Heart left ventricle (tissue), 16 donors: Measurements from ENCODE around the gene BTG4. TPM values are rescaled to one million over a fixed set of nuclear protein-coding genes. Genes with fewer than 3 reads are reported as not detected.
A peak's percentile ranks its signal among the peaks of the same experiment; 100 is the strongest.

Source experiments
- ATAC-seq, 4 donors: fragments of 200-7000 bp; cut with Tn5 transposase; one replicate each; pipeline ENCODE4 v1.9.1; 2020 to 2022; ENCODE audit warnings: moderate library complexity in 4 of 4, mild to moderate bottlenecking in 3 of 4, moderate number of reproducible peaks in 1 of 4
- DNase-seq, 5 donors: peaks; one replicate each; pipeline ENCODE4 v3.0.0-alpha.2; 2020
- H3K27ac ChIP-seq, 12 donors: fragments of 200-600 bp; sonication (generic) in 4 of 12; one replicate each; pipeline versions ENCODE4 v1.5.0 to v1.8.0; 2016 to 2022; ENCODE audit warnings: mild to moderate bottlenecking in 2 of 12
- H3K27me3 ChIP-seq, 9 donors: fragments of 200-600 bp; sonication (generic) in 2 of 9; one replicate each; pipeline versions ENCODE4 v1.5.1 to v1.8.0; 2016 to 2022; ENCODE audit warnings: mild to moderate bottlenecking in 3 of 9
- H3K36me3 ChIP-seq, 9 donors: fragments of 200-600 bp; sonication (generic) in 2 of 9; one replicate each; pipeline versions ENCODE4 v1.5.0 to v1.8.0; 2018 to 2022; ENCODE audit warnings: mild to moderate bottlenecking in 2 of 9
- H3K4me1 ChIP-seq, 12 donors: fragments of 200-600 bp; sonication (generic) in 4 of 12; one replicate each; pipeline versions ENCODE4 v1.5.0 to v1.8.0; 2016 to 2022; ENCODE audit warnings: mild to moderate bottlenecking in 3 of 12
- H3K4me3 ChIP-seq, 12 donors: fragments of 200-600 bp; sonication (generic) in 4 of 12; one replicate each; pipeline versions ENCODE4 v1.5.0 to v1.8.0; 2017 to 2022; ENCODE audit warnings: mild to moderate bottlenecking in 9 of 12, moderate library complexity in 4 of 12
- H3K9me3 ChIP-seq, 12 donors: fragments of 200-600 bp; sonication (generic) in 4 of 12; one replicate each; pipeline versions ENCODE4 v1.5.0 to v1.8.0; 2016 to 2022; ENCODE audit warnings: mild to moderate bottlenecking in 1 of 12
- CTCF ChIP-seq, 12 donors: fragments of 200-600 bp; sonication (generic) in 4 of 12; IDR thresholded peaks; one replicate each; pipeline versions ENCODE4 v1.5.0 to v1.8.0; 2018 to 2022; ENCODE audit warnings: antibody characterized with exemption in 12 of 12, mild to moderate bottlenecking in 5 of 12
- POLR2A ChIP-seq, 2 donors: fragments of 450-650 bp; IDR thresholded peaks; one replicate each; pipeline ENCODE4 v1.6.1; 2017; ENCODE audit warnings: antibody characterized with exemption in 2 of 2, mild to moderate bottlenecking in 2 of 2, moderate library complexity in 2 of 2
- WGBS, 4 donors: extraction: QIAGEN DNeasy Blood & Tissue Kit in 2 of 4; methylation state at CpG; one replicate each; pipeline versions ENCODE4 v1.1.5 to v1.1.7; 2013 to 2018; 5-methylcytosine and 5-hydroxymethylcytosine counted together
- intact Hi-C, 10 donors: fragments of 100-400 bp; cut with DNase I; formaldehyde crosslinking; loops; one replicate each; pipeline versions ENCODE4 v1.11.1 to v1.14.2; 2022
- microRNA counts, 2 donors: library from miRNA; unstranded; fragments of <30 nt; microRNA quantifications; one replicate each; lab custom pipeline; 2016
- microRNA-seq, 4 donors: library from miRNA; unstranded; fragments of <30 nt; microRNA quantifications; one replicate each; pipeline versions ENCODE4 to v1.2.0, GENCODE V29; 2017 to 2020
- polyA plus RNA-seq, 2 donors: library from polyadenylated mRNA; stranded (reverse); fragments of 200-250 nt; gene quantifications; one replicate each; pipeline ENCODE4 v1.2.3, GENCODE V29; 2013
- total RNA-seq, 9 donors: library from RNA; depleted of rRNA in 2 of 9; stranded (reverse); fragments of >200 nt in 2 of 9; fragmentation: NEBNext Ultra II Directional in 3 of 9; extraction: Animal tissue kit (Norgen Biotek cat#: 25700) in 3 of 9; gene quantifications; one replicate each; pipeline versions ENCODE4 v1.1.0 to v1.2.4, GENCODE V29; 2016 to 2023
- donor health status: ischemic (EF 13 %, LVEDD 7.1; RV severe dilation, severe dysfunction).
- donor health status: healthy with polysubstance abuse.
- donor health status: DM: no; HTN: yes; CAD: no.
- donor health status: DM: no; HTN: no; CAD: no.
- donor health status: ischemic (EF 25% LVEDD 6.9; RV normal size, moderate dysfunction).
- donor health status: ischemic (EF 25% LVEDD 5.7; RV mildly dilated, moderate dysfunction).
- donor health status: healthy.
- donor health status: DM: yes; HTN: yes; CAD: no.
- donor health status: ischemic (EF 35%, LVEDD 5.7; RV mildly dilated, moderate dysfunction).
- donor health status: nonischemic (EF 11% LVEDD 7.7; RV severe dilation, severe dysfunction).
- donor health status: DM: yes; HTN: yes; CAD: no.
- donor health status: PGD.
- donor health status: ischemic (EF 29% LVEDD 5.4; RV normal size, mild dysfunction).
- donor health status: nonischemic (EF 23%, LVEDD 6.1; RV moderate dilation, normal function).

BTG4 gene
- total and polyA plus RNA-seq, 11 donors, result not detected

GRCh38 chr11:111446404-111447111 is 65.6 kb downstream of the BTG4 start:
- DNase-seq, result peak in 4 of 5 donors; percentile 80 to 86 (median 84)
- Histone ChIP-seq H3K4me1 (peaks cover 0 to 20% (median 8%) of the 10 kb centered on the region in 12 donors), H3K27me3 (peaks cover 0 to 8% (median 0%) of the 10 kb centered on the region in 9 donors), H3K27ac (peak overlapping the region in 2 of 12 donors; percentile 32 to 50), H3K4me3 (no peak overlapping the region), H3K36me3 (no peaks in the 10 kb centered on the region), H3K9me3 (no peaks in the 10 kb centered on the region)
- TF ChIP-seq POLR2A (IDR thresholded peaks at IDR 0.05), result no peak
- peak; percentile 64 to 82 (median 74) for TF ChIP-seq CTCF (IDR thresholded peaks at IDR 0.05)
- intact Hi-C loops, result loop anchor here (1.0 to 10.0 kb wide), 6 partner anchors 149 to 1252 kb away; partner anchors contain the start of gene POU2AF3 (in 1 of the 10)
- ATAC-seq, result peak; percentile 94 to 97 (median 95)
- 39 to 45% (median 43%) methylated on average over 5 of the region's 5 CpGs for WGBS, 4 donors

- 54 to 70% (median 66%) methylated on average over 2 of the region's 2 CpGs for WGBS, 4 donors
- Histone ChIP-seq H3K27ac (peak overlapping the region in 5 of 12 donors; percentile 30 to 55 (median 48)), H3K9me3 (no peaks in the 10 kb centered on the region), H3K4me3 (no peak overlapping the region), H3K36me3 (no peaks in the 10 kb centered on the region), H3K4me1 (peaks cover 0 to 20% (median 8%) of the 10 kb centered on the region in 12 donors), H3K27me3 (peaks cover 0 to 5% (median 0%) of the 10 kb centered on the region in 9 donors)
- no peak for DNase-seq
- TF ChIP-seq POLR2A (IDR thresholded peaks at IDR 0.05), result no peak
- no peak for TF ChIP-seq CTCF (IDR thresholded peaks at IDR 0.05)
- ATAC-seq, result peak in 2 of 4 donors; percentile 8 to 45
- intact Hi-C loops, result loop anchor here in 2 of 10 donors (5.0 to 10.0 kb wide), 2 partner anchors 148 to 1251 kb away; partner anchors contain the start of gene POU2AF3 (in 1 of the 2)
These were observed 66.6 kb downstream of the BTG4 start for GRCh38 chr11:111445586-111445985.

MicroRNA genes within 50 kb of the gene (microRNA counts, 767-probe panel; counts per million panel counts)
- microRNA hsa-miR-34b-3p (lab: Ali Mortazavi, UCI), result 0 to 71.6 counts per million in 2 donors
- microRNA hsa-miR-34c-3p (lab: Ali Mortazavi, UCI), result 1,646 to 1,984 counts per million in 2 donors
- microRNA hsa-miR-34c-5p (lab: Ali Mortazavi, UCI), result 71.6 to 573 counts per million in 2 donors

Small RNA genes lying within 50 kb of the gene (microRNA-seq; reads per million reads assigned to microRNA genes)
- gene MIR34B (0 to 1.2 (median 0.64) reads per million in 4 donors), gene MIR34C (2.3 to 22.4 (median 10.1) reads per million in 4 donors)

Other genes with a start within 250 kb of the BTG4 start
- gene POU2AF3, start 213.8 kb downstream of the BTG4 start, total RNA-seq, result 1 to 10 TPM in 1 of 9 donors, under 1 TPM in 3, not detected in 5; 0.38 to 2.1 (median 0.69) TPM
- gene POU2AF3, start 213.8 kb downstream of the BTG4 start, polyA plus RNA-seq, result under 1 TPM; 0.15 to 0.57 TPM
- gene POU2AF1, start 133.1 kb downstream of the BTG4 start, total RNA-seq, result 1 to 10 TPM in 1 of 9 donors, under 1 TPM in 2, not detected in 6; 0.20 to 1.3 (median 0.28) TPM
- gene POU2AF1, start 133.1 kb downstream of the BTG4 start, polyA plus RNA-seq, result under 1 TPM in 1 of 2 donors, not detected in 1; 0.07 TPM
- gene HOATZ, start 2.4 kb upstream of the BTG4 start, total RNA-seq, result not detected
- not detected for gene HOATZ, start 2.4 kb upstream of the BTG4 start, polyA plus RNA-seq
- 1 to 10 TPM; 2.1 to 6.9 (median 2.8) TPM for gene LAYN, start 28.3 kb upstream of the BTG4 start, total RNA-seq
- 1 to 10 TPM; 1.2 to 4.4 TPM for gene LAYN, start 28.3 kb upstream of the BTG4 start, polyA plus RNA-seq
- gene SIK2, start 90.1 kb upstream of the BTG4 start, total RNA-seq, result 10 to 100 TPM; 15.9 to 45.8 (median 27.7) TPM
- 10 to 100 TPM in 1 of 2 donors, 1 to 10 TPM in 1; 4.1 to 23.1 TPM for gene SIK2, start 90.1 kb upstream of the BTG4 start, polyA plus RNA-seq